CD4-positive, alpha-beta T cell treated with Interleukin-2 at 100 ng/mL for 4 hours (primary cell): ENCODE data around the gene CHST15.

Source experiments
- DNase-seq: peaks from one replicate; pipeline ENCODE4 v3.0.0-alpha.2; 2020; ENCODE audit warnings: low spot score

CHST15 gene

DNA sequence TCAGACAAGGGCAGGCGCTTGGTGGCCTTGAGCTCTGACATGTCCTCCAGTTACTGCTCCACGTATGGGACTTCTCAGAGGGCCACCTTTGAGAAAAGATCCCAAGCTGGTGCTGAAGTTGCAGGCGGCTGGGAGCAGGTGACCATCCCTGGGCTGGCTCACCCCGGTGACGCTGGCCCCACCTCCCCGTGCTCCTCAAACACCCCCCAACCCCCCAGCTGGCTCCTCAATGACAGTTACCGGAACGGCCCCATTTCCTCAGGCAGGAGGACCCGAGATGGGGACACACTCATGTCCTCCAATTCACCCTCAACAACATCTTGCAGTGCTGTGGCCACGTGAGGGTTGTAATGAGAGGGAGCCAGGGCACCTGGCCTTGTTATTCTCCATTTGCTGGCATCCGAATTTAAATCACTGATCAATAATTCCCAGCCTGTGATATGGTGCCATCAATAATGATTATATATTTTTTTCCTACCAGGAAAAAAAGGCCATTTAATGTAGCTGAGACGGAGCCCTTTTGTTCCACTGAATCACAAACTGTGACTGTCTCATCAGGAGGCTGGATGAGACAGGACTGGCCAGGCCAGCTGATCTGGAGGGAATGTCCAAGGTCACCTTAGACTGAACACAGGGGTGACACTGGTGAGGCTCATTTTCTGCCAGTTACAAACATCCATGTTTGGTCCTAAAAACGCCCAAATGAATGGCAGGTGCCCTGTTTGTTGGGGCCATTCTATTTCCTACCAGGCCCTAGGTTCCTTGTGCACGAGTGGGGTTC, 64.5 kb downstream of the CHST15 start:
- no peak for DNase-seq

DNA sequence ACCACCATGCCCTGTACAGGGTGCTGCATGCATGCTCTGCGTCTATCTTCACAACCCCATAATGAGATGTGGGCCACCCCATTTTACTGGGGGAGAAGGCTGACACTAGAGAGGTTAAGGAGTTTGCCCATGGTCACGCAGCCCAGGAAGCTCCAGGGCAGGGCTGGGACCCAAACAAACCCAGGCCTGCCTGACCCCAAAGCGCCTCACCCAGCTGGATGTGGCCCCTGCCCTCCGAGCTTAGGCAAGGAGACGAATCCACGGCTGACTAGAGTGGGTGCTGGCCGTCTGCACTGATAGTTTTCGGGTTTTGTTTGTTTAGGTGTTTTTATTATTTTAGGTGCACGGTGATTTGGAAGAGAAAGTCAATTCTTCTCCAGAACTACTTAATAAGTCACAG, 65.7 kb downstream of the CHST15 start:
- no peak for DNase-seq

DNA sequence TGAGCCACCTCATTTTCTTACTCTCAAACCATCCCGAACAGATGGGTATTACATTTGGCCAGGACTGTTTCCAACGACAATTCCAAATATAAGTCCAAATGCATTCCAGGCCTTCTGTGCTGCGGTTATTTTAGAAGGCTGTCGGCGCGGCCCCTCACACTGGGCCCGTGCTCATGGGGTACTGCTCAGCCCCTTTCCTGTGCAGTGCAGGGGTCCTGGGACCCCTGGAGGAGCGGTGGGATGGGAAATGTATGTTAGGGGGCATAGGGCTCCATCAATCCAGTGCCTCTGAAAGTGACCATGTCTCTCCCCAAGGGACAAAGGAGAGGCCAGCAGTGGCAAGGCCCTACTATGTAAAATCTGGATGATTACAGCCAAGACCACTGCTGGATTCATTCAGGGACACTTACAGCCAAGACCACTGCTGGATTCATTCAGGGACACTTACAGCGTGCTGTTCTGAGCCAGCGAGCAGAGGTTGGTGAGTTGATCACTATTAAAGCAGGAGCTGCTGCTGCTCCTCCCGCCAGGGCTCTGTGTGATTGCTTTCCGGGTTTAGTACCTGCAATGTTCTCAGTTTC, 66.3 kb downstream of the CHST15 start:
- DNase-seq = no peak

DNA sequence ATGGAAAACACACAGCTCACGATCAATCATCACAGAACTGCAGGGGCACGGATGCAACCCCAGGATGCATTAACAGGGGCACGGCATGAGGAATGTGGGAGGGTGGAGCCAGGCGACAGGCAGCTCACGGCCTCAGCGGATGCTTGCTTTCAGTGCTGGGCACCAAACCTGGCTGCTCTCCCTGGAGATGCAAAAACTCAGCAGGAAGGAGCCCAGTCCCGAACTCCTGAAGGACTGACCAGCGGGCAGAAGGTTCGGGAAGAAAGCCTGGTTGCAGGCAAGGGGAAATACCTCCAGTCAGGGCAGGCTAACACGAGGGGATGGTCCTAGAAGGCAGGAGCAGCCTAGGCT, 66.8 kb downstream of the CHST15 start:
- DNase-seq = no peak

DNA sequence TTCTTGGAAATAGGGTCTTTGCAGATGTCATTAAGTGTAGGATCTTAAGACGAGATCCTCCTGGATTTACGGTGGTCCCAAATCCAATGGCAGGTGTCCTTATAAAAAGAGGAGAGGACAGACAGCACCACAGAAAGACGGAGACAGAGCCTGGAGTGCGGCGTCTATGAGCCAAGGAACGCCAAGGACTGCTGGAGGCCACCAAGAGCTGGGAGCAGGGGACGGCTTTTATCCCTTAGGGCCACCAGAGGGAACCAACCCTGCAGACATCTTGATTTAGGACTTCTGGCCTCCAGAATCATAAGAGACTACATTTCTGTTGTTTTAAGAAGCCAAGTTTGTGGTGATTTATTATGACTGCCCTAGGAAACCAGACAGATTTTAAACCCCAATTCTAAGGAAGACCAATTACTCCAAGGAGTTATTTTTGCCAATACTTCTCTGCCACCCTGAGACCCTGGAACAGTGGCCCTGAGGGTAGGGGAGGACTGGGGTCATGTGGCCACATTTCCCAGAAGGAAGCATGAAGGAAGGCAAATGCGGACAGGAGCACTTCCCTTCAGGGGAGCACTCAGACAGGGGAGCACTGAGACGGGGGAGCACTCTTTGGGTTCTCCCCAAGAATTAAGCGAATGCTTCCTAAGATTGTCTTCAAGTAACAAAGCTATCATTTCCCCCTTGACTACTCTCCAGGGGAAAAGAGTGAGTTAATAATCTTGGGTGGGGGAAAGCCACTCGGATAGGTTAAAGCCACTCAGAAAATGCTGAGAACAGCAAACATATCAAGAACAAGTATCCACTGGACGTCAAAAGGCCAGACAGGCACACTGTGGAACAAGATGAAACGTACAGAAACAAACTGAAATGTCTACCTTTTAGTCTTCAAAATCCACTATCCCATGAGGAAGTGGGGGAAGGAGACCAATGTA, 67.5 kb downstream of the CHST15 start:
- DNase-seq = no peak

DNA sequence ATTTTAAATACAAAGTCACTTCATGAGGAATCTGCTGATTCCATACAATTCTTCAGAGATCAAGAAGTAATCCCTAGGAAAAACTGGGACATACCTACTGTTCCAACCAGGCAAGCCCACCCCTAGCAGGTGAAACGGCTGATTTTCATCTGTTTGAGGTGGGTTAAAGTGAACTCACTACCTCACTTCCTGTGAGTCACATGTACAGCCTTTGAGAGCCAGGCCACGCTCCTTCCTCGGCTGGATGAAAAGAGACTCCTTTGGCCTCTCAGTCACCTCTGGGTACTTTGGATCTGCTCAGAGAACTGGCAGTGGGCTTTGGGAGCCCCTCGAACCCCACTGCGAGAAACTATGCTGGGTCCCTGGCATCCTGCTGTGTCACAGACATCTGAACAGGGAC, 68.2 kb downstream of the CHST15 start:
- no peak for DNase-seq

DNA sequence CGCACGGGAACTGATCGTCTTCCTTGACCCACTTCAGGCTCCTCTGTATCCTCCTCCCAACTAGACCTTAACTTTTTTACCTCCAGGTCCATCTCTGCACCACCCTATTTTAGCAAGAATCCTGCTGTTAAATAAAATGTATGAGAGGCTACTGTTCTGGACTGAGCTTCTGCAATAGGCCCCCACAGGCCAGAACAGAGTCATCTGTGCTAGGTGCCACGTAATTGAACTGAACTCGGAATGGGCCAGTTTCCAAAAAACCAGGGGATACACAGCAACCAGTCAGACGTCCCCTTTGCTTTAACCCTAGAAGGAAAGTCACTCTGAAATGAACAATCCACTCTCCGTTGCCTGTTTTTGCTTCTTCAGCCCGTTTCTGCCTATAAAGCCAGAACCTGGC, 71.3 kb downstream of the CHST15 start:
- DNase-seq = no peak

DNA sequence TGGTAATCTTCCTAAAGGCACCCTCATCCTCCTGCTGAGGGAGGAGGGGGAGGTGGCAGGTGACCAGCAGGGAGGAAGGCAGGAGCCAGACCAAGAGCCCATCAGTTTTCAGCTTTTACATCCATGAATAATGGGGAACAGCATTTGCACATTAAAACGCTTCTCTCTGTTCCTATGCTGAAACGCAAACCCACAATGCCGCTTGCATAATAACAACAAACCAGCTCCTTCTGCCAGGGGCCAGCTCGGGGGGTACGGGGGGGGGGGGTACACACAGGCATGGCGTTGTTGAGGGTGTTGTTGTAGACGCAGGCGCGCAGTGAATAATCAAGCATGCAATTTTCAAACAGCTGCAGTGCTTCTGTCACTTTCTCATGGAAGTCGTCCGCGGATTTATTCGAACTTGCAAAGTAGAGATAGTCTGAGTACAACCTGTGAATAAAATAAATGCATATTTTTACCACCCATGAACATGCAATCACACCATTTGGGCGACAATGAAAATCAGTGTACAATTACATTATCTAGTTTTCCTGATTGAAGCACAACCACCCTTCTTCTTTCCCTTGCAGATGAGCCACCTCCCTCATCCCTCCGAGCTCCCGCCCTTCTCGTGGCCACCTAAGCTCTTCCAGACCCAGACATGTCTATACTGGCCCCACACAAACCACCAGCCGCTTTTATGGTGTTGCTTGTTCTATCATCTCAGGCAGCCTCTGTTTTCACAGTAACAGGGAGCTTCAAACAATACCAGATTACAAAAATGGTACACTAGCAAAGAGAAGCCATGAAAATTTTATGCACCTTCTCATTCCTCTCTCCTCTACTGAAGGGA, 72.2 kb downstream of the CHST15 start:
- no peak for DNase-seq

DNA sequence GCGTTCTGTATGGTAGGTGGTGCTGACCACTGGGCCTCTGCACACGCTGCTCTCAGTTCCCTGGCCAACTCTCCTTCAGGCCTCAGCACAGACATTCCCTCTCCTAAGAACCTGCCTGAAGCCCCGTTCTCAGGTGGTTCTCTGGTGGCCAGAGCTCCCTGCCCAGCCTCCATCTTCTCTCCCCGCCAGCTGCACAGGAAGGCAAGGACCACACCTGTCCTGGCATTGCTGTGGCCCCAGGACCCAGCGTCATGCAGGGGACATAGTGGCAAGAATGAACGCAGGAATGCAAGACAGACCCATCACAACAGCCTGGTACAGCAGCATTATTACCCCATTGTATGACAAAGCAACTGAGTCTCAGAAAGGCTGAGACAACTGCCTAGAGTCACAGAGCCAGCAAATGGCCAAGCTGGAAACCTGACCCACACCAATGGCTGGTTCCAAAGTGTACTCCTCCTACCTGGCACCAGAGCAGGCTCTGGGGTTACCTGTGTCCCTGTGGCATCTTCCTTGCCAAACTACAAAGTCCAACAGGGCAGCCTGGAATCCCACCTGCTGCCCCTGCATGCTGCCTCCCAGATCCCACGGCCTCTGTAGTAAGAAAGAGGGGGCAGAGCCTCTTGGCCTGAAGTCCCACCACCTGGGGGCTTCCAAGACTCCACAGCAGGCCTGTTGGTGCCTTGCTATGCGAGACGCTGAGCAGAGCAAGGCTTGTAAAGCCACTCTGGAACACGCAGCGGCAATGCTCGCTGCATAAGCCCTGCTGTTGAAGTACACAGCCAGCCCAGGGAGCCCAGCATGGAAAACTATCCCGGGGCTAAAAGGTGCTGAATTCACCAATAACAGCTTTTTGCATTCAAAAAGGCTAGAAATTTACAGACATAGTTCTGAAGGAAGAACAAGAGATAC, 73.3 kb downstream of the CHST15 start:
- no peak for DNase-seq

DNA sequence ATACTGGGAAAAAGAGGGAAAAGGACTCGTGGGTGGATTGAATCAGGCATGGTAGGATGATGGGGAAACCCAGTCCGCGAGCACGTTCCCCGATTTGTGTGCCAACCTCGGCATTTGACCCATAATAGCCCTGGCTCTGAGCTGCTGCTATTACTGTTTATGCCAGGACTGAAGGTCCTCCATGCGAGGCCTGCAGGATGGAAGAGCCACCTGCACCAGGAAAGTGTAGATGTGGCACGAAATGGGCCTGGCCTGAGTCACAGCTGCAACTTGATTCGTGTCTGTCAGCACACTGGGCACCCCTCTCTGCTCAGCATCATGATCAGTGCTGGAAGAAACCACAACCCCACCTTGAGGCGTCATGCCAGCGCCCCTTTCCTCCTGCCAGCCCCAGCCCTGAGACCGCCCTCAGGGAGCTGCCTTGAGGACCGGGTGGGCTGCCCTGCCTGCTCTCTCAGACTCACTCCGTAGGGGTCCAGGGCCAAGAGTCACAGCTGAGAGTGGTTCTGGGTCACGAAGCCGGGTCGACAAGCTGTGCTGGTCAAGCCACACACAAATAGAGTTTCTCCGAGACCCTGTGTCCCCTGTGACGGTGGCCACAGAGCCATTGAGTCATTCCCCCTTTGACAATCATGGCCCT, 74.4 kb downstream of the CHST15 start:
- no peak for DNase-seq

DNA sequence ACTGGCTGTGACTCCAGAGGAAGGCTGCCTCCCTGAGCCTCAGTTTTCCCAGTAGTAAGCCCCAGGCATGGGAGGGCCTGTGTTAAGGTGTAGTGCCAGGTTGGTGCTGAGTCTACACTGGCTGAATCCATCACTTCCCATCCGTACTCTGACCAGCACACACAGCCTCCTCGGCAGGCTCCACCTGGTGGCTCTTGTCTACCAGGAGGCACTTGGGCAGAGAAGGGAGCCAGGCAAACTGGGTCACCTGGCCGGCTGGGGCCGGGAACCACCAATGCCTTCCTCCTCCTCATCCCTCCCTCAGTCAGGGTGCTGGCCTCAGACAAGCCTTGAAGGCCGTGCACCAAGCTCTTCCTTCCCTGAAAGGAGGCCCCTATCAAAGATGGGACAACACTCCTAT, 75.7 kb downstream of the CHST15 start:
- no peak for DNase-seq

DNA sequence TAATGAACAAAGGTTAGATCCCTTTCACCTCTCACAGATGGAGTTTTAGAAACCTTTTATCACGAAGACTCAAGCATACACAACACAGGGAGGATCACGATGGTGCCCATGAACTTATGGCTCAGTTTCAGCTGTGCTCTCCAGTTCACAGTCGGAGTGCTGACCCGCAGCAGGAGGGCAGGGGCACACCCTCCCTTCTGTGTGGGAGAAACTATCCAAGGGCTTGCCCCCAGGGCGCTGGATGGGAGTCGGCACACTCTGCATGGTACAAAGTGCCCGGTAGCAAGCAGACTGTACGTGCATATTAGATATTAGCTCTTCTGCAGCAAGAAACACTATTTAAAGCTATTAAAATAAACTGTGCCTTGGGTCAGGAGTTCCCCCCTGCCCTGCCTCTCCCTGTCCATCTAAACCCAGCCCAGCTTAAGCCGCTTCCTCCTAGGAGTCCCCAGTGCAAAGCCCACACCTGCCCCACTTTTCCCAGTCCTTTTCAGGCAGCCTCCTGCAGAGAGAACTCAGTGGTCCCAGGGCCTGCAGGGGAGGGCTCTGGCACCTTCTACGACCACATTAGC, 76.5 kb downstream of the CHST15 start:
- DNase-seq = no peak

DNA sequence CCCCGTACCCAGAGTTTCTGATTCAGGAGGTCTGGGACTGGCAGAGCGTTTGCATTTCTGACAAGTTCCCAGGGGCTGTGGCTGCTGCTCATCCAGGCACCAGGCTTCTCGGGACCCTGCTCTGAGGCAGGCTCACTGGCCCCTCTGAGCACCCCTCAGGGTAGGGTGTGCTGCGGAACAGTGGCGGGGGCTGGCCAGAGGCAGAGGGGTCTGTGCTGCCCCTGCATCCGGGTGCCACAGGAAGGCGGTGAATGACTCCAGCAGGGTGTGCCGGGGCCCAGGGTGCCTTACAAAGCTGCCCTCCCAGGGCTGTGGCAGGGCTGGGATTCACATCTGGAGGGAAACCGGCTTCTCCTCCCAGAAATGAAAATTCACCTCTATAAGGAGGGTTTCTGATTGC, 77.4 kb downstream of the CHST15 start:
- DNase-seq = no peak

DNA sequence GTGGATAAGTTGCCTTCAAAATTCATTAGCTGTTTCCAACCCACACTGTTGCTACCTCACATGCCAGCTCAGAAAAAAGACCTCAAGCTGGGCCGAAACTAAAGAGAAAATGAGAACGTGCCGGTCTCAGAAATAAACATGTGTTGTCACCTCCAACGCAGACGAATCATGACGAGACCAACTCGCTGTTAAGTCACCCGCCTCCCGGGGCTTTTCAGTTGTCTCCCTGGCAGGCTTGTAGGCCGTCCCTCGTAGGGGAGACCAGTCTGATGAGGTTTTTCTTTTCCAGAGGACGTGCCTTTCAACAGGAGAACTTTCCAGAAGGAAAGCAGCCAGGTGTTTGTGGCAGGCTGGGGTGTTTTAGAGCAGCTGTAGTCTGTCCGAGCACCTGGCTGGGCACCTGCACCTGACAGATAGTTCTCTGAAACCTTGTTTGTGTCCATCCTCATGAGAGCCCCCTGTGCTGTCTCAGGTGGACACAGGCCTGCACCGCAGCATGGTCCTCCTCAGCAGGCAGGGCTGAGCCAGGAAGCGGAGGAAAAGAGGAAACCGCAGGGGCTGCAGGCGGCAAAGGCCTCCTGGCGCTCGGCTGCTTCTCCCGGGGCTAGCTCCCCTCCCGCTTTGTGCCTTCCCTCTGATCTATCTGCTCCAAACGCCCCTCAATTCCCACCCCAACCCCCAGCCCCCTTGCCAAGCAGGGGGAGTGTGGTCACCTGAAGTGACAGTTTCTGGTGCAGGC, 78.8 kb downstream of the CHST15 start:
- no peak for DNase-seq

DNA sequence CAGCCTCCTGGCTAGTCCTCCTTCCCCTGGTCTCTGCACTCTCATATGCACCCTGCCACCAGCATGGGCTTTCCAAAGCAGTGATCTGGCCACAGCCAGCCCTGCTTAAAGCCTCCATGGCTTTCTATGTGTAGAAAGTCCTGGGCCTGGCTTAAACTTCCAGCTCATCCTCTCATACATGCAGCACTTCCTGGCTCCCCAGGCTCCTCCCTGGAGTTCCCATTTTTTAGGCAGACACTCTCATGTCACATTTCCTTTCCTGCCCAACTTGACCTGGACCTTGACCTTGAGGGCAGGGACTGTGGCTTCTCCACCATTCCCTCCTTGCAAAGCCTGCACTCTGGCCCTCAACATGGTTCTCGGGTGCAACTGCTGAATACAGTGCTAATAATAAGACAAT, 79.5 kb downstream of the CHST15 start:
- DNase-seq = no peak

DNA sequence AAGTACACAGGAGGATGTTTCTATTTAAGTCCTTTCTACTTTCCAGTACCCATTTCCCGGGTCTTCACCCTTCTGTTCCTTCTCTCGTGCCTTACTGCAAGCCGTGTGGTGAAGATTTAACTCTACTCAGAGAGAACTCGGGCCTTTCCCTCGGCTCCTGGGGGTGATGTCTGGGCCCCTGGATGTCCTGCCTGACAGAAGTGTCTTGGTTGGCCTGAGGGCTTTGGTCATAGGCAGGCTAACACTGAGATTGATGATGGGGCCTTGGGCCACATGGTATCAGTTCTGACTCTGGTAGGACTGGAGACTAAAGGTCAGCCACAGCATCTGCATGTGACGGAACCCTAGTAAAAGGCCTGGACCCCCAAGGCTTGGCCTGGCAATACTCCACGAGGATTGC, 80.4 kb downstream of the CHST15 start:
- DNase-seq = no peak

DNA sequence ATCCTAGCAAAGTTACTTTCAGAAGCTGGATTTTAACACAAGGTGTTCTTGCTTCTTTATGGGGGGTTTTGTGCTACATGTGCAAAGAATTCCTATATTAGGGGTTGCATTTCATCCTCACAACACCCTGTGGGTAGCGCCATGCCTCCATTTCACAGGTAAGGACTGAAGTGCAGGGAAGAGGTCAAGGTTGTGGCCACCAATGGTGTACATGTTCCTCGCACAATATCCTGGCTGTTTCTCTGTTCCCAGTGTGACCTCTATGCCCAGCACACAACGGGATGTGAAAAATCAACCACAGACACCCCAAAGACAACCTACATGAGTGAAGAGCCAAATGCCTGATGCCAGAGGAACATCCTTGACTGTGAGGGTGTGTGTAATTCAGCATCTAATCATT, 80.8 kb downstream of the CHST15 start:
- DNase-seq = no peak

DNA sequence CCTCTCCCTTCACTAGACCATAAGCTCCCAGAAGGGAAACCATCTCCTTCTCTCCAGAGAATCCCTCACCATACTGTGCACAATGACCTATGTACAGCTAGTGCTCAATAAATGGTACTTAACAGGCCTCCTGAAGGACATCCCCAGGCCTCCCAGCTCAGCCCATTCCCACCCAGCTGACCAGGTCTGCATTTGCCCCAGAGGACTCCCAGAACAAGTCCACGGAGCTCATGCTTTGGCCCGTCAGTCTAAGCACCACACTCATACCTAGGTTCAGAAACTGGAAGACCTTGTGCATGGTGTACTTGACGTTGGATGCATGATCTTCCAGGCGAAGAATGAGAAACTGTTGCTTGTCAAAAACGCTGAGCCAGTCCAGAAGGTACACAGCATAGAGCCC, 81.3 kb downstream of the CHST15 start:
- DNase-seq = no peak

DNA sequence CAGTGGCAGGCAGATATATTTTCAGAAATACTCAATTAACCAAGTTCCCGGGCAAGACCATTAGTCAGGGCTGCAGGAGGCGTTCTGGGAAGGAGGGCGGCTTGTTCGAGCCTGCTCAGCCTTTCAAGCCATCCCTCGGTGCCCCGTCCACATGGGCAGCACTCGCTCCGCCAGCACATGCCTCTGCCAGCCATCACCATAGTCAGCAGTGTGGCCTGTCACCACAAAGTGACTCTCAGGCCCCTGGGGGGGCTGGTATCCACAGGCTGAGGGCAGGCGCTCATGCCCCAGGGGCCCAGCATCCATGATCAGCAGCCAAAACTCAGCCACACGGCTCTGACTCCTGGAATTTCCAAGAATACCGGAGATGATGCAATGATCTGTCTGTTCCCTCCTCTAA, 81.9 kb downstream of the CHST15 start:
- no peak for DNase-seq
